Brain pericyte (primary cell): ENCODE data around the gene MAP3K8.
"Not testable (repeated sequence)": the region's sequence is repeated elsewhere in the genome, so short reads cannot be mapped to it uniquely, and the experiment has no call there.

ENCODE experiments used
- DNase-seq: peaks from one replicate; pipeline ENCODE4 v3.0.0-alpha.2; 2012; ENCODE audit warnings: low read depth, low spot score

Gene MAP3K8

DNA sequence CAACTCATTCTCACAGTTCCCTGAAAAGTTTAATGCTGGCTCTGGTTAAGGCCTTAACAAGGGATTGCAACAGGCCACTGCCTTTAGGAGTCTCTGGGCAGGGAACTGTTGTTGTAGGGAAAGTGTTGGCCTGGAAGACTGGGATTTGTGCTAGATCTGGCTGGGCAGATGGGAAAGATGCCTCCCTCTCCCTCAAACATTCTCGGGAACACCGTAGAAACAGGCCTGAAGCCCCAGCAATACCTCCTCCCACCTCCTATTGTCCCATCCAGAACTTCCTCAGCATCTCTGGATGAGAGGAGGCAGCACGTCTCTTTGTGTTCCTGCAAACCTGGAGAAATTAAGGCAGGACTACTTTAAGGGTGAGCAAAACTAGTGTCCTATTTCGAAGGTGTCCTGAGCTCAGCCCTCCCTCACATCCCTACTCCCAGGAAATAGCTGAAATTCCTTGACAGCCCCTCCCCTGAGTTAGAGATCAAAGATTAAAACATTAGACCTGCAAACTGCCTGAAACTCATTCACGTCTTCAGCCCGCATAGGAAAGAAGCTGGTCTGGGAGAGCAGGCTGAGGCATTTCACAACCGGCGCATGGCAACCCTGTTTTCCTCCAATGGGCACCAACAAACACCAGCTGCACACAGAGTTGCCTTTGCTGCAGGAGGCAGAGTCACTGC lies 10.9 kb upstream of the MAP3K8 start:
- no peak for DNase-seq

GRCh38 chr10:30423655-30424275 lies 10.2 kb upstream of the MAP3K8 start:
- DNase-seq: not testable (repeated sequence)

GRCh38 chr10:30425336-30426075 lies 8.5 kb upstream of the MAP3K8 start:
- DNase-seq: no peak

GRCh38 chr10:30430544-30431298 lies 3.3 kb upstream of the MAP3K8 start:
- DNase-seq: no peak

- no peak for DNase-seq
Measured at GRCh38 chr10:30431435-30431911, 2.5 kb upstream of the MAP3K8 start.

- no peak for DNase-seq
Measured at GRCh38 chr10:30432622-30433305, 1.2 kb upstream of the MAP3K8 start.

DNA sequence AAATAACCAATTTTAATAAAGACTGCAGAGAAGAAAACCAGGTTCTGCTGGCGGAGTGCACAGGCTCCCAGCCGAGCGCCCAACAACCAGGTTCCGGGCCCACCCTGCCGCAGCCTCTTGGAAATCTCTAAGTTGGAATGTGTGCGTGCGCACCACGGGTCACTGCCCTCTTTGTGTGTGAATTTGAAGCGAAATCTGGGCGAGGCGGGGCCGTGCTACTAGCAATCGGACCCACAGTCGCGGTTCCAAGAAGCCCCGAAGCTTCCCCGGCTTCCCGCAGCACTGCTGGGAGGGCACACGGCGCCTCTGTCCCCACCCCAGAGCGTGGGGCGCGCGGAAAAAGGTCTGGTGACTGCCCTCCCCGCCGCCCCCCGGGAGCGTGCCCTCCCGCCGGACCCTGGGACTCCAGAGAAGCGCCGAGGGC lies 666 bp upstream of the MAP3K8 start:
- DNase-seq: no peak

DNA sequence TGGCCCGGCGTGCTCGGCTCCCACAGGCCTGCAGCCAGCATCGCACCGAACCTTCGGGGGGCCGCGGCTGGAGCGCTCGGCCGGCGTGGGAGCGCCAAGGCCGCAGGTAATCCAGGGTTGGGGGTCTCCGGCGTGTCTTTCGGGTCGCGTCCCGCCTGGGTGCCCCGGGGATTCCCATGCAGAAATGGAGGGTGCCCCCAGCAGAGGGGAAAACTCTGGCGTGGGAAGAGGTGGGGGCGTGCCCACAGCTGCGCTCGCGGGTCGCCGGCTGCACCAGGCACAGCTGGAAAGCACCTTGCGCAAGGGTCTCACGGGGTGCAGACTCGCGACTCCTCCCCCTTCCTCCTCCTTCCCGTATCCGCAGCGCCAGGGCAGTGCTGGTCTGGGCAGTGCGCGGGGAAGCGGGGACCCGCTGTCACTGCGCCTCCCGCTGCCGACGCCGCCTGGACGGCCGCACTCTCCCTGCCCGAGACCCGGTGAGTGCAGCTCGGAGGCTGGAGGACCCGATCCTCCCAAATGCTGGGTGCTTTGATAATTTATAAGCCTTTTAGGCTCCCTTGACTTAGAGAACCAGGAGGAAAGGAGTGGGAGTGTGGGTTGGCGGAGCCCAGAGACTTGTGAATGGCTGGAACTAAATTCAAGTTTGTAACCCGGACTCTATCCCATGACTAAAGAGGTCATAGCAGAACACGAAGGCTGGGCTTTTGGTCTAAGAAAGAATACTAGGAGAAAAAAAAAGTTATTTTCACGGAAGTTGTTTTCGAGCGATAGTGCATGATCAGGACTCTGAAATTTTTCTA lies 489 bp downstream of the MAP3K8 start:
- no peak for DNase-seq

- DNase-seq: no peak
Measured at GRCh38 chr10:30435073-30435422, 1.1 kb downstream of the MAP3K8 start.

- not testable (repeated sequence) for DNase-seq
Measured at GRCh38 chr10:30435499-30436167, 1.6 kb downstream of the MAP3K8 start.

DNA sequence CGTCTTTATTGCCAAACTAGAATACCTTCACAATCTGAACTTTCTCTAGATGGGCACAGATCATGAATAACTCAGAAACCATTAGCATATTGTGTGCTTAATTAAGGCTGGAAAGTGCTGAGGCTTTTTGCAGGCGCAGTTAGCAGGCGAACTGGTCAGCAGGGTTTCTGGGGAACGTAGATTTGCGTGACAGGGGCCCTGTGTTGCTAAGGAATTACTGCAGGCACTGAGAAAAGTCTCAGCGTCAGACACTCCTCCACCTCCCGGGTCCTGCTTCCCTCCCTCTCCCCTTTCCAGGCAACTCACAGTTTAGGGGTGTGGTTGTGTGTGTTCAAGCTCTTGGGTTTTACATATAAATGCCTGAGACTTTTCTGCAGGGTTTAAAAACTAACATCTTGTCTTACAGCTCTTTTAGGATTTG lies 2.2 kb downstream of the MAP3K8 start:
- no peak for DNase-seq

DNA sequence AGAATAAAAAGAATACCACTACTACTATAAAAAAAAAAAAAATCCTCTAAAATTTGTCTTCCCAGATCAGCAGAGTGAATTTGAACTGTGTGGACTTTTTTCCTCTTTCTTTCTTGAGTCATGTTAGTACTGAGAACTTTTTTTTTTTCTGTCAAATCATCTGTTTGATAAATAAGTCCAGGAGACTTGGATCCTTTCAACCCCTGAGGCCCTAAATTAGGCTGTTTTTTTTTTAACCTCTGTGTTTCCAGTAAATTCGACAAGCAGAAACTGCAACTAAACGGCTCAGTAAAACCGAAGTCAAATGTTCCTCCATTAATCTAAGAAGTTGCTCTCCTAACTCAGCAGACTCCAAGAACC lies 2.7 kb downstream of the MAP3K8 start:
- no peak for DNase-seq

DNA sequence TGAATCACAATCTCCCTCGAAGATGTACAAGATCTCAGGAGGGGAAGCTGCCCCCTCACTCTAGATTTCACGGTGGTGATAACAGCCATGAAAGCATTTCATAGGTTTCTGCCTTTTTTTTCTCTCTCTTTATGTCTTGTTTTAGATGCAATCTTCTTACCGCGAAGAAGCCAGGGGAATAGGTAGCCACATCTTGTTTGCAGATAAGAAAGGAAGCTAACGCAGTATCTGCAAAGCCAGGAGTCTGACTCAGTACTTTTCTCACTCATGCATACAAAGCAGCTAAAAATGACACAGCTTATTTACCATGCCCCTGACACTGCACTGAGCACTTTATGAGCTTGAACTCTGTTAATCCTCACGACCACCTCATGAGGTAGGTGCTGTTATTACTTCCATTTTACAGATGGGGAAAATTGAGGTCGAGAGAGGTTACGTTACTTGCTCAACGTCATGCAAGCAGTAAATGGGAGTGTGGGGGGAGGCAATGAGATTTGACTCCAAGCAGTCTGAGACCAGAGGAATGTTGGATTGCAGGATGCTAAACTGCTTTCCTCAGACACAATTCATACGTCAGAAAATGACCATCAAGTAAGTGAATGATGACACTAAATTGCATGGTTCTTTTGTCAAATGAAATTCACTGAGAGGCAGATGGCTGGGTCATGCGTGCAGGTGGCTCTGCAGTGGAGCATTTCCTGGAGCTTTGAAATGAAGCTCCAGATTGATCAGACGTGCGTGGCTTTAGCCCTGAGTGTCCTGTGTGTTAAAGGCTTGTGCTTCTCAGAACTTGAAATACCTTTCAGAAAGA lies 3.3 kb downstream of the MAP3K8 start:
- DNase-seq: no peak

GRCh38 chr10:30438021-30438850 lies 4.3 kb downstream of the MAP3K8 start:
- DNase-seq: no peak

DNA sequence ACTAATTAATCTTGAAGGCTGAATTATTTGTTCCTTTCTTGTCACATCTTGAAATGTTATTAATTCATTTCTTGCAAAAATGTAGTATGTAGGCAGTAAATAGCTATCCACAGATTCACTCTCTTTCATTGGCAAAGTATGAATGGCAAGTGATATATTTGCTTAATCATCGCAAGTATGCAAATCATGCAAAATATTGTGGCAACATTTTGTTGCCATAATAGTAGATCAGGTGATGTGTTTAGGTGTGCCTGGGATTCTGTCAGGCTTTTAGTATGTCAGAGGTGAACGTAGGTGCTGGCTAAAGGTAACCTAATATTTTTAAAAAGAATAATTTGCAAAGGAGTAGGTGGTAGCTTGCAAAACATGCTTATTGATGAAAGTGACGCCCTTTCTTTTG lies 5.9 kb downstream of the MAP3K8 start:
- no peak for DNase-seq

DNA sequence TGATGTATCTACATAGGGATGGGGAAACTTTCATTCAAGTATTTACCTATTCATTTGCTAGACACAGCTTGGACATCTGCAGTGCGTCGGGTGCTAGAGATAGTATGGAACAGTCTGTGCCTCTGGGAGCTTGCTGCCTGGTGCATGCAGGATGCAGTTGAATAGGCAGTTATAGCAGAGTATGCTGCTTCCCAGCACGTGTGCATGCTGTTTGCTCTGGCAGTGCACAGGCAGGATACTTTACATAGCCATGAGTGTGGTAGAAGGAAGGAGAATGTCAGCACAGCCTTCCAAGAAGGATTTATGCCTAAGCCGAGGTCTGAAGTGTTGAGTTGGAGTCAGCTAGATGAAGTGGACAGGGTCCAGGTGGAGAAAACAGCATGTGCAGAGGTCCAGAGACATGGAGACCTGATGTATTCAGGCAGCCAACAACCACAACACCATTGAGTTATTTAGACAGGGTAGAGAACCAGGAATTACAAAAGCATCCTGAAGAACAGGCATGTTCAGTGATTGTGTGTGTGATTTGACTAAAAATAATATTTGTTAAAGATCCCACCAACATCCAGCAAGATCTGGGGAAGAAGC lies 8.1 kb downstream of the MAP3K8 start:
- DNase-seq: no peak

DNA sequence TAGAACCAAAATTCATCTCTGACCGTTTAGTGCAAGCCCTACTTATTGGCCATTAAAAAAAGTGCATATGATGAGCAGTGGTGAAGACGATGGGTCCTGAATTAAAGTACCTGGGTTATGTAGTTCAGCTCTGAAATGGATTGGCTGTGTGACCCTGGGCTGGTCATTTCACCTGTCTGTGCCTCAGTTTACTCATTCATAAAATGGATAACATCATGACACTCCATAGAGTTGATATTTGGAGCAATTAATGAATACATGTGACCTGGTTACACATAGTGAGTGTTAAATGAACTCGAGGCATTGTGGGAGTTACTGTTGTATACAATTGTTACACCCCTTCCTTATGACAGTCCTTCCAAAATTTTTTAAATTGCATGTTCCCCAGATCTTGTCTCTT lies 9.1 kb downstream of the MAP3K8 start:
- no peak for DNase-seq

DNA sequence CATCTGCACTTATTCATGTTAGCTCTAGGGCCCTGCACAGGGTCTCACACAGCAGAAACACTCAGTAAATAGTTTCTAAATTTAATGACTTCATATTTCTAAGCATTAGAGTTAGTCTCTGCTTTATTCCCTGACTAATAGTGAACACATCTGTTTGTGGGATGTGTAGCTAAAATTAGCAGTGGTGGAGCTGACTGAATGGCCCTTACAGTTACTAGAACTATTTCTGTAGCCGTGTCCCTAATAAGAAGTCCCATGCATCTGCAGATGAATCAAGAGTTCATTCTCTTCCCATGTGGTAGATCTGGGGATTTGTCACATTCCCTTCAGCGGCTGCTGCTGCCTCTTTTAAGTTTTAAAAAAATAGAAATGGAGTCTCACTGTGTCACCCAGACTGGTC lies 11.7 kb downstream of the MAP3K8 start:
- DNase-seq: no peak
